GM10266 (cell line): Measurements from ENCODE around the gene ING3.

Experiments used
- DNase-seq: peaks from one replicate; pipeline ENCODE4 v3.0.0; 2012; ENCODE audit errors: extremely low spot score
- CTCF ChIP-seq: IDR thresholded peaks from 2 replicates; pipeline ENCODE4 v1.5.1; 2012; ENCODE audit warnings: mild to moderate bottlenecking, low read depth; ENCODE audit not compliant: control insufficient read depth, insufficient read depth; ENCODE audit errors: missing control alignments

The ING3 gene

GRCh38 chr7:120997882-120998474, 47.4 kb downstream of the ING3 start:
- no peak for TF ChIP-seq CTCF
- no peak for DNase-seq

- no peak for TF ChIP-seq CTCF
- DNase-seq, result no peak
Observed at GRCh38 chr7:120998520-120998919, 47.9 kb downstream of the ING3 start.

GRCh38 chr7:120998996-120999565, 48.5 kb downstream of the ING3 start:
- DNase-seq, result no peak
- TF ChIP-seq CTCF, result no peak

GRCh38 chr7:121000081-121000983, 49.8 kb downstream of the ING3 start:
- no peak for TF ChIP-seq CTCF
- DNase-seq, result no peak

- TF ChIP-seq CTCF, result no peak
- DNase-seq, result no peak
Observed at GRCh38 chr7:121001234-121001906, 50.8 kb downstream of the ING3 start.

GRCh38 chr7:121002048-121002756, 51.6 kb downstream of the ING3 start:
- TF ChIP-seq CTCF, result no peak
- no peak for DNase-seq
